ENCODE results near the gene P3H3.

P3H3 gene

GRCh38 chr12:6827982-6828780 is at the start of gene P3H3:
Gene P3H3 (plus strand): TSS chr12:6828407. CDS start chr12:6828441, 34 bp downstream.
- DNase-seq (ENCODE audit: low read depth): no peak

GRCh38 chr12:6778574-6779550 is 49.3 kb upstream of the P3H3 start:
- DNase-seq (ENCODE audit: low read depth): peak; percentile 72

- no peak for DNase-seq (ENCODE audit: low read depth)
These were observed 48.3 kb upstream of the P3H3 start for GRCh38 chr12:6779708-6780432.

- no peak for DNase-seq (ENCODE audit: low read depth)
These were observed 47.6 kb upstream of the P3H3 start for GRCh38 chr12:6780573-6780972.

- no peak for DNase-seq (ENCODE audit: low read depth)
These were observed 46.1 kb upstream of the P3H3 start for GRCh38 chr12:6782119-6782518.

GRCh38 chr12:6782850-6783566 is 45.2 kb upstream of the P3H3 start:
- DNase-seq (ENCODE audit: low read depth): no peak

GRCh38 chr12:6783828-6784227 is 44.4 kb upstream of the P3H3 start:
- DNase-seq (ENCODE audit: low read depth): no peak

- DNase-seq (ENCODE audit: low read depth): no peak
These were observed 43.9 kb upstream of the P3H3 start for GRCh38 chr12:6784296-6784695.

- DNase-seq (ENCODE audit: low read depth): no peak
These were observed 43.4 kb upstream of the P3H3 start for GRCh38 chr12:6784761-6785160.

GRCh38 chr12:6786416-6787094 is 41.7 kb upstream of the P3H3 start:
- DNase-seq (ENCODE audit: low read depth): no peak

- no peak for DNase-seq (ENCODE audit: low read depth)
These were observed 40.9 kb upstream of the P3H3 start for GRCh38 chr12:6787309-6787708.

- no peak for DNase-seq (ENCODE audit: low read depth)
These were observed 39.0 kb upstream of the P3H3 start, which contains the start of gene CD4 for GRCh38 chr12:6788972-6789924. Gene CD4 (plus strand): TSS chr12:6789528. CDS start chr12:6800139, 10,611 bp downstream.

- no peak for DNase-seq (ENCODE audit: low read depth)
These were observed 37.6 kb upstream of the P3H3 start for GRCh38 chr12:6790496-6791150.

- no peak for DNase-seq (ENCODE audit: low read depth)
These were observed 36.2 kb upstream of the P3H3 start for GRCh38 chr12:6791931-6792520.

GRCh38 chr12:6792522-6793201 is 35.5 kb upstream of the P3H3 start:
- no peak for DNase-seq (ENCODE audit: low read depth)

GRCh38 chr12:6795088-6795487 is 33.1 kb upstream of the P3H3 start:
- DNase-seq (ENCODE audit: low read depth): no peak

GRCh38 chr12:6796576-6796975 is 31.6 kb upstream of the P3H3 start:
- no peak for DNase-seq (ENCODE audit: low read depth)

GRCh38 chr12:6799147-6799546 is 29.1 kb upstream of the P3H3 start:
- no peak for DNase-seq (ENCODE audit: low read depth)
